ENCODE measurements around the gene HPCAL1.

The HPCAL1 gene

GRCh38 chr2:10330700-10331026, 28.0 kb downstream of the HPCAL1 start:
- no peak for TF ChIP-seq CTCF (IDR thresholded peaks at IDR 0.05; ENCODE audit: insufficient read depth, low read length, missing control alignments)
- CTCF ChIA-PET: interaction anchor here (0.7 to 1.3 kb wide), 2 partner anchors 27 to 104 kb away, joined by 4 to 6 read pairs; no protein-coding TSS in a partner anchor
- POLR2A ChIA-PET: no interaction called here
- no peak overlapping the region for H3K4me3 ChIP-seq (ENCODE audit: low read depth, low read length)
- no peak for DNase-seq (ENCODE audit: low read depth, low spot score)

- ChIA-PET CTCF (interaction anchor here (0.9 to 1.3 kb wide), 2 partner anchors 11 to 27 kb away, joined by 3 to 6 read pairs; no protein-coding TSS in a partner anchor), POLR2A (no interaction called here)
- no peak for TF ChIP-seq CTCF (IDR thresholded peaks at IDR 0.05; ENCODE audit: insufficient read depth, low read length, missing control alignments)
- no peak overlapping the region for H3K4me3 ChIP-seq (ENCODE audit: low read depth, low read length)
- no peak for DNase-seq (ENCODE audit: low read depth, low spot score)
Measured at GRCh38 chr2:10331027-10331701, 28.5 kb downstream of the HPCAL1 start.

- TF ChIP-seq CTCF (IDR thresholded peaks at IDR 0.05; ENCODE audit: insufficient read depth, low read length, missing control alignments): no peak
- no peak for DNase-seq (ENCODE audit: low read depth, low spot score)
- ChIA-PET CTCF (interaction anchor here (0.9 to 2.3 kb wide), 2 partner anchors 9 to 10 kb away, joined by 3 to 7 read pairs; no protein-coding TSS in a partner anchor), POLR2A (no interaction called here)
- no peak overlapping the region for H3K4me3 ChIP-seq (ENCODE audit: low read depth, low read length)
Measured at GRCh38 chr2:10331702-10332401, 29.1 kb downstream of the HPCAL1 start.

- no peak for DNase-seq (ENCODE audit: low read depth, low spot score)
- no peak overlapping the region for H3K4me3 ChIP-seq (ENCODE audit: low read depth, low read length)
- CTCF ChIA-PET: interaction anchor here (2.3 kb wide), 1 partner anchor 9 kb away, joined by 7 read pairs; no protein-coding TSS in a partner anchor
- TF ChIP-seq CTCF (IDR thresholded peaks at IDR 0.05; ENCODE audit: insufficient read depth, low read length, missing control alignments): no peak
- POLR2A ChIA-PET: no interaction called here
Measured at GRCh38 chr2:10332402-10333246, 29.9 kb downstream of the HPCAL1 start.

- DNase-seq (ENCODE audit: low read depth, low spot score): no peak
- TF ChIP-seq CTCF (IDR thresholded peaks at IDR 0.05; ENCODE audit: insufficient read depth, low read length, missing control alignments): no peak
- ChIA-PET POLR2A (no interaction called here), CTCF (interaction anchor here (2.3 kb wide), 1 partner anchor 10 kb away, joined by 7 read pairs; no protein-coding TSS in a partner anchor)
- H3K4me3 ChIP-seq (ENCODE audit: low read depth, low read length): no peak overlapping the region
Measured at GRCh38 chr2:10333247-10333613, 30.5 kb downstream of the HPCAL1 start.

- no peak for DNase-seq (ENCODE audit: low read depth, low spot score)
- no peak overlapping the region for H3K4me3 ChIP-seq (ENCODE audit: low read depth, low read length)
- POLR2A ChIA-PET: no interaction called here
- CTCF ChIA-PET: interaction anchor here (2.3 kb wide), 1 partner anchor 11 kb away, joined by 7 read pairs; no protein-coding TSS in a partner anchor
- no peak for TF ChIP-seq CTCF (IDR thresholded peaks at IDR 0.05; ENCODE audit: insufficient read depth, low read length, missing control alignments)
Measured at GRCh38 chr2:10333966-10334365, 31.3 kb downstream of the HPCAL1 start.

All from AG04449 (cell line).